Esophagus muscularis mucosa (tissue), 4 donors: ENCODE measurements around the gene SPAG16.

ENCODE experiments used
- CTCF ChIP-seq, 3 experiments: fragments of 200-600 bp in 2 of 3; fragments of 450-650 bp in 1 of 3; sonication (generic) in 2 of 3; IDR thresholded peaks; one replicate each; pipeline ENCODE4 v1.5.1; 2017 to 2019; ENCODE audit warnings: antibody characterized with exemption in 3 of 3, mild to moderate bottlenecking in 2 of 3, moderate library complexity in 1 of 3
- EP300 ChIP-seq: sonication (generic); formaldehyde crosslinking; IDR thresholded peaks from one replicate; pipeline ENCODE4 v1.6.1; 2017; ENCODE audit warnings: antibody characterized with exemption
- POLR2AphosphoS5 ChIP-seq, 2 donors: sonication (generic); formaldehyde crosslinking; IDR thresholded peaks; one replicate each; pipeline ENCODE4 v1.6.1; 2017; ENCODE audit warnings: antibody characterized with exemption in 2 of 2

DNA sequence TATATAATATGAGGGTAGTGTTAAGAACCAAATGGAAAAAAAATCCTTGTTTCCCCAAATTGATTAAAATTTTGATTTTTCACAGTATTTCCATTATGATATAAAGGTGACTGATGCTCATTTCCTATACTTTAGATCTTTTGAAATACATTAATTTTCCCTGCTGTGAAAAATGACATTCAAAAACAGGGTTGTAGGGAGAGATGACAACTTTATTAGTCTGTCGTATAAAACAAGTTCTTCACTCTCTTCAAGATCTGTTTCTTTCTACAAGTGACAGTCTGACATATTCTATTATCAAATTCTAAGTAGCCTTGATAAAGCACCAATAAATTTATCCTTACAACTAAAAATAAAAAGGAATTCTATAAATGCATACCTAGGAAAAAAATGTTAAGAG lies 1081.3 kb downstream of the SPAG16 start:
- TF ChIP-seq POLR2AphosphoS5 (IDR thresholded peaks at IDR 0.05) (no peak), CTCF (IDR thresholded peaks at IDR 0.05) (no peak), EP300 (no peak)
